GM18499 (cell line): ENCODE data around the gene GRB10.
A peak's percentile ranks its signal among the peaks of the same experiment; 100 is the strongest.
"Not testable (repeated sequence)": the region's sequence is repeated elsewhere in the genome, so short reads cannot be mapped to it uniquely, and the experiment has no call there.

ENCODE experiments used
- ATAC-seq: cut with Tn5 transposase; IDR thresholded peaks from one replicate; pipeline ENCODE4 v1.9.1; 2021; ENCODE audit warnings: moderate number of reproducible peaks; ENCODE audit not compliant: insufficient read depth, unreplicated experiment

The GRB10 gene

DNA sequence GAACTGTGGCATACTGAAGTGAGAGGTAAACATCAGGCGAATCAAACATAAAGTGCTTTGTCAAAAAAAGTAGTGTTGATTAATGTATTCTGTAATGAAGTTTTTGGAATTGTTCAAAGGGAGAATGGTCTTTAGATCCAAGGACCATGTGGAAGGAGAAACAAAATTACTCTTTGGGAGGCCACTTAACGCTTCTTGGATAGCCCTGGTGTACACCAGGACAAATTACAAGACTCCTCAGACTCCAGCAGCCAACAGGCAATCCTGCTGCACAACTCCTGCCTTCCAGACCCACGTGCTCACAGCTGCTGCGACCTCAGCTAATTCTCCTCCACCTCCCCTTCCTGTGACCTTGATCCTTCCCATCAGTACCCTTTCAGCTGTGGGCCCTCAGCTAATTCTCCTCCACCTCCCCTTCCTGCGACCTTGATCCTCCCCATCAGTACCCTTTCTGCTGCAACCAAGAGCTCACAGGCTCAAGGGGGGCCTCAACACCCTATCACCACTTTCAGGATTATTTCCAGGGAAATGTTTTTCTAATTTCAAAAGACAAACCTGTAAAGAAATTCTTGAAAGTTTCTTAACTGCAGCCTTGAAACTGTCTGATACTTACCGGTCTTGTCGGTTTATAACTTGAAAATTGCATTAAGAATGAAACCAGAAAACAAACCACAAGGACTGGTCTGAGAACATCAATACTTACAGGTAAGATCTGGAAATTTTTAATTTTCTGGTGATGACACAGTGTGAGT lies 187.8 kb downstream of the GRB10 start:
- peak; percentile 62 for ATAC-seq

DNA sequence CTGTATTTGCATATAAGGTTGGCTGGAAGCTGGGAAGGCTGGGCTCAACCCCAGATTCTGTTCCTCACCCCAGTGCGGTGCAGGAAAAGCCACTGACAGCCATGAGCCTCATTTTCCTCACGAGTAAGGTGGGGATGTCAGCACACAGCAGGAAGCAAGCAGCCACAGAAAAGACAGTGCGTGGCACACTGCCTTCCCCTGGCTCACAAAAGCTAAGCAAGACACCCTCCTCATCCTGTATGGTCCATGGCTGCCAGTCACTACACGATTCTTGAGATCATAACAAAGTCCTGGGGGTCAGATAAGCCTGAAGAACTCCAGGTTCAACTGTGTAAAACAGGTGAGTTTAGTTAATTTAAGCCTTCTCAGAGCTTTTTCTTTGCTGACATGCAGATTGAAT lies 188.6 kb downstream of the GRB10 start:
- no peak for ATAC-seq

DNA sequence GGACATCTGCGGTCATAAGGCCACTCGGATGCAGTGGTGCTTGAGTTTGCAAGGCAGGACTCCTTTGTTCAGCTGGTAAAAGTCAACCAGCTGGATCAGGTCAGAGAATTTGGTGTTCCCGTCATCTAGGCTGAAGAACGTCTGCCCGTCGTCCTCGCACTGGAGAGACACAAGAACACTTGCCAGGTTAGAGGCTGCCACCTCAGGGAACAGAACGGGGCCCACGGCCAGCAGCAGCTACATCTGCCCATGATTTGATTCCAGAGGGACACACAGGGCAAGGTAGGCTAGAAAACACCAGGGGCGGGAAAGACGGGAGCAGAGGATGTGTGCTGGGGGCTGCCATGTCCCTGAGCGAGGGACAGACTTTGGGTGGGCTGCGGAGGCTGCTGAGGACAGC lies 189.8 kb downstream of the GRB10 start:
- no peak for ATAC-seq

DNA sequence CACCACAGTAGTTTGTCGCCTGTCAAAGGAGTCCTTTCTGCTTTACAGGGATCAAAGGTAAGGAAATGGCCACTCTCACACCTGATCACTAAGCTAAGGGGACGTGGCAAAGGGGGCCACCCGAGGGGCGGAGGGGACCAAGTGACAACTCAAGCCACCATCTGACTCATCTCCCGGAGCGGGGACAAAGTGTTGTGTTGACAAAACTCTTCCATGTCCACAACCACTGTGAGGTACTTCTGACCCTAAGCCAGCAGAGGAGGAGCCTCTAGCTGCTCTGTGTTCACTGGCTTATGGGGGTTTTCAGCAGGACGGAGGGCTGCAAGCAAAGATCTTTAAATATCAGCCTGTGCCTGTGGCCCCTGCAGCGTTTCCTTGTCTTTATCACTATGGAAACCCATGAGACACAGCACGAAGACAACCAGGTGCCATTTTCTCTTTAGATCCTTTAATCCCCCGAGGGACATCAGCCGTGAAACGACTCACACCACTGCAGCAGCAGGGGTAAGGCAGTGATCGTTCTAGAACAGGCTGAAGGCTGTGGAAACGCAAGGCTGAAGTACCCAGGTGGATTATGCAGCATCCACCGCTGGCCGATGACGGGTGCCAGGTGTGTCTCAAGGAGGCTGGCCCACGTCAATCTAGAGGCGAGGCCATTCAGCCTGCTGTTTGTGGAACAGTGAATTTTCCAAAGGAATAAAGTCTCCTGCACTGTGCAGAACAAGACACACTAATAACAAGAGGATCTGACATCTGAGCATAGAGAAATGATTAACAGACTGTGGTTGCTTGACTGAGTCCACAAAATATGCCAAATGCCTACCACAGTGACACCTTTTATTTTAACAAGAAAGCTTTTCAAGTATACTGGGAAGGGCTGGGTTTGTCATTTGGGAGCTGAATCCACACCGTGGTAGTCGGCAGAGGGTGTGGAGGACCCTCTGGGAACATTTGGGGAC lies 190.9 kb downstream of the GRB10 start:
- no peak for ATAC-seq

DNA sequence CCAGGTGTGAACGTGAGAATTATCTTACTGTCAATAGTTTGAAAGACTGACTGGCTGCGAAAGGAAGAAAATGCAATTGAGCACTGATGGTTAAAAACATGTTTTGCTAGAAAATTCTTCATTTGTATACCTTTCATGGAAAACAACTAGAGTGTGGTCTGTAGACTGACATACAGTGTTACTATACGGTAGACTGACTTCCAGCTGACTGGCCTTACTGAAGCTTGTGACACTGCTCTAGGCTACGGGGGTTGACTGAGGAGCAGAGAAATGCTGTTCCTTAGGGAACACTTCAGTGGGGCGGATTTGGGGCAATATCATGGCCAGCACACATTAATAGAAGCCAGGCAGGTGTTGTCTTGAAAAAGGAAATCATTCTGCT lies 191.6 kb downstream of the GRB10 start:
- ATAC-seq, result no peak

DNA sequence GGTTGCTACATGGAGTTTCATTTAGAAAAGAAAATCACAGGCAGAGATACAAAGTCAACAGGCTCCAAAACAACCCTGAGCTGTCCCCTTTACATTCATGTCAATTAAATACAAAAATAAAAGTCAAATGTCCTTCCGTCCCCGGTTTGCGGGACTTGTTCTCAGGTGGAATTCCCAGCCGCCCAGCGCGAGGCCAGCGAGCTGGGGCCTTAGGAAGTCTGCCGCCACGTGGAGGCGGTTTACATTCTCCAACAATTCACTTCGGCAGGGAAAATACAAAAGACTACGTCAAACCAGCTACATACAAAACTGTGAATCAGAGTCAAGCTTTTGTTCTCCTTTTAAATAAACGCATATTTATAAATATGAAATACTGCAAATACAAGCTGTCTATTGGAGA lies 192.2 kb downstream of the GRB10 start:
- ATAC-seq, result no peak

DNA sequence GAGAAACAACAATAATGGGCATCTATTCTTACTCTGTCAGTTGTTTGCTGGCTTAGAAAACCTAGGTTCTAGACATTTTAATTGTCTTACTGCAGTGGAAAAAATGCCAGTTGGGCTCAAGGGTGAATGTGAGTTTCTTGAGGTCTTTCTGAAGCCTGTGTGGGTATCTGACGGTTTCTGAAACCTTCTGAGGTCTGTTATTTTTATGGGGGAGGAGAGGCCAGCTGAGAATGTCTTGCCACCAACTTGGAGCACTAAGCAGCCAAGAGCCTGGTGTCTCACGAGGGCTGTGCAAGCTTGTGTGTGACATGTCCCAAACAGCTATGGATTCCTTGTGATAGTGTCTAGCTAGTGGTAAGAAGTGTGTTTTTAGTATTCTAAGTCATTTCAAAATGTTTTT lies 193.3 kb downstream of the GRB10 start:
- ATAC-seq, result no peak

DNA sequence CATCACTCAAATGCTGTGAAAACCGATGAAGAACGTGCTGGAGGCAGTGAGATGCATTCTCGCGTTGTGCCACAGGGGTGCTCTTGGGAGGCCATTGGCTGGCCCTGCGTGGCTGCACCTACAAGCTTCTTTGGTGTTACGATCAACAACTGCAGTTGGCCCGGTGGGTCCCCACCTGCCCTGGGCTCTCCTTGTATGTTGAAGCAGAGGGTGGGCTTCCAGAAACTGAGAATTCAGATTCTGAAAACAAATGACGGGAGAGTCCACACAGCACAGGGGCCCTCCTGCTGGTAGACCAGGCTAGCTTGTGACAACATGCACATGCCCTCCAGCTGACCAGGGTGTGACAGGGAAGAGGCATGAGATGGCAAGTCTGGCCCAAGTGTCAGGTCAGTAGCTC lies 193.8 kb downstream of the GRB10 start:
- no peak for ATAC-seq

DNA sequence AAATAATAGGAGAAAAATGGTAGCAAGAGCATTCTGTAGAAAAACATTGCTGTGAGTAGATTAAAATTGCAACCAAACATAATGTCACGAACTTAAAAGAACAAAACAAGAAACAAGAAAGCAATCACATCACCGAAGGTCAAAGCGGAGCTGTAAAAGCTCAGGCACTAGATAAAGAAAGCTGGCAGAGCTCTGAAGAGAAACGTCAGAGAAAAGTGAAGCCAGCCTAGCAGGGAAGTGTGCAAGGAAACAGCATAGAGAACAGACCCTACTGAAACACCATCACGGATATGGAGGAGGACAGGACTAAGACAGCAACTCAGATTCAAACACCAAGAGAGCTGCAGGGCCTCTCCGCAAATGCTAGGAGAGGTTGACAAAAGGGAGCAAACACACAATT lies 195.0 kb downstream of the GRB10 start:
- ATAC-seq, result no peak

DNA sequence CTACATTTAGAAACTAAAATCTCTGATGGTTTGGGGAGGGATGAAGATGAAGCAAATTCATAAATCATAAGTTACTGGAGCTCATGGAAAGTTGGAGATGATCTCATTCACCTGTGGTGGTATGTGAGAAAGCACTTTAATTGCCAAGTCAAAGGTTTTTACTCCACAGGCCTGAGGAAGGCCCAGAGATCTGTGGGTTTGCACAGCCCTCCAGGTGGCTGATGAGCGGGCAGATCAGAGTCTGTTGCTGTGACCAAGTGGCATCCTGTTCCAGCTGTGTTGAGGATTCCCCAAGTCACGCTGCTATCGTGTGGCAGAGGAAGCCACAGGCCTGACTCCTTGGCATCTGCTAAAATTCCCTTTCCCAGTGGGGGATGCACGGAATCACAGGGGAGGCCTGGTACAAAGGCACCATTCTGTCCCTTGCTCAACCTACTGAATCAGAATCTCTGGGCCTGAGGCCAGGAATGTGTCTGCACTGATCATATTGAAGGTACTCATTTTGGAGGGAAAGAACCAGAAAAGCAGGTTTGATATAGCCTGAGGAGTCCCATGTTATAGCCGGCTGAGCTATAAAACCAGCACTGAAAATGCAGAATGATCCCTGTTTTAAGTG lies 197.8 kb downstream of the GRB10 start:
- no peak for ATAC-seq

DNA sequence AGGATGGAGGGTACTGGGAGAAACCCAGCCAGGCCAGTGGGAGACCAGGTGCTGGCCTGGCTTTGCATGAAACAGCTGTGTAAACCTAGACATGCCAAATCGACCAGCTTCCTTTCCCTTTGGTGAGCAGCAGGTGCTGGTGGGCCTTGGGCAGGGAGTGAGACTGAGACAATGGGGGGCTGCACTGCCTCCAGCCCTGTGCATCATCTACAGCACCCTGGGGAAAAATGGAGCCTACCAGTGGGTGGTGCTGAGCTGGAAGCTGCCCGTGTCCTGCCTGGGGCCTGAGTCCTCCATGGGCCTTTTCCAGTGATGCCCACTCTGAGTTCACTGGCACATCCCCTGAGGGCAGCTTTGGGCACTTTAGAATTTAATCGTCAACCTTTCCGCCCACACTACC lies 198.3 kb downstream of the GRB10 start:
- ATAC-seq, result no peak

DNA sequence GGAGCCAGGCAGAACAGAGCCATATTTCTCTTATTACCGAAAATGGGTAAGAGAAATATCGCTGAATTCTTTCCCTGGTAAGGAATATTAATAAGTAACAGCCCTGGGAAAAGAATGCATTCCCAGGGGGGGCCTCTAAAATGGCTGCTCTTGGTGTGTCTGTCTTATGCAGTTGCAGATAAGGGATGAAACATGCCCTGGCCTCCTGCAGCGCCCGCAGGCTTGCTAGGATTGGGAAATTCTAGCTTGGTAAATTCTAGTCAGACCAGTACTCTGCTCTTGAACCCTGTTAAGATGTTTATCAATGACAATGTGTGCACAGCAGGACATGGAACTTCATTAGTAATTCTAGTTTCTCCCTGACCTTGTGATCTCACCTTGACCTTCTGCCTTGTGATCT lies 199.4 kb downstream of the GRB10 start:
- not testable (repeated sequence) for ATAC-seq

DNA sequence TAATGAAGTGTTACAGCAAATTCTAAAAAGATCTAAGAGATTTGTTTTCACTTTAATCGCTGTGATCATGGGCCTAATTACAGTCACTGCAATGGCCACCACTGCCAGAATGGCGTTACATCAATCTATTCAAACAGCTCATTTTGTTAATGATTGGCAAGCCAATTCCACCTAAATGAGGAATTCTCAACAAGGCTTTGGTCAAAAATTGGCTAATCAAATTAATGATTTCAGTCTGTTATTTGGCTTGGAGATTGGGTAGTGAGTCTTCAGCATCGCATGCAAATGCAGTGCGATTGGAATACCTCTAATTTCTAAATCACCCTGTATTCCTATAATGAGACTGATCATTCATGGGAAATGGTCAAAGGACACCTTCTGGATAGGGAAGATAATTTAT lies 200.4 kb downstream of the GRB10 start:
- not testable (repeated sequence) for ATAC-seq

DNA sequence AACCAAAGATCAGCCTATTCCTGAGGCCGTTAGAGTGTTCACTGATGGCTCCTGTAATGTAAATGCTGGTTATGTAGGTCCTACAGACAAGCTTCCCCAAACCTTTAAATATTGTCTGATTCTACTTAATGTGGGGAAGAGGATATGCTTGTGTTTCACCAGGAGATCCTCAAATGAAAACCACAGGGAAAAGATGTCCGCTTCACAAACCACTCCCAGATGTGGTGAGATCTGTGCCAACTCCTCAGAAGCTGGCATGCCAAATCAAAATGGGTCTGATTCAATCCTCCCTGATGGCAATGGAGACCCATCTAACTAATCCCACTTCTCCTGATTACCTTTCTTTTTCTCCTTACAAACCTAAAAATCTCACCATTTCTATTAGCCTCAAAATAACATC lies 202.0 kb downstream of the GRB10 start:
- not testable (repeated sequence) for ATAC-seq

DNA sequence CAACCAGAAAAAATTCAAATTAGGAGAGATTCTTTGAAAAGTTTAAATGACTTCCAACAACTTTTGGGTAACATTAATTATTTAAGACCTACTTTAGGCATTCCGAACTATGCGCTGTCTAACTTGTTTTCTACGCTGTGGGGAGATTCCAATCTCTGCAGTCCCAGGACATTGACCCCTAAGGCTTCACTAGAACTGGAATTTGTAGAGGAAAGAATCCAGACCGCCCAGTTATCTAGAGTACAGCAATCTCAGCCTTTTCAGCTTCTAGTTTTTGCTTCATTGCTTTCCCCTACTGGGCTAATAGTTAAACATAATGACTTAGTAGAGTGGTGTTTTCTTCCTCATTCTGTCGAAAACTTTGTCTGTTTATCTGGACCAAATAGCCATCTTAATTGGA lies 202.6 kb downstream of the GRB10 start:
- ATAC-seq, result no peak

DNA sequence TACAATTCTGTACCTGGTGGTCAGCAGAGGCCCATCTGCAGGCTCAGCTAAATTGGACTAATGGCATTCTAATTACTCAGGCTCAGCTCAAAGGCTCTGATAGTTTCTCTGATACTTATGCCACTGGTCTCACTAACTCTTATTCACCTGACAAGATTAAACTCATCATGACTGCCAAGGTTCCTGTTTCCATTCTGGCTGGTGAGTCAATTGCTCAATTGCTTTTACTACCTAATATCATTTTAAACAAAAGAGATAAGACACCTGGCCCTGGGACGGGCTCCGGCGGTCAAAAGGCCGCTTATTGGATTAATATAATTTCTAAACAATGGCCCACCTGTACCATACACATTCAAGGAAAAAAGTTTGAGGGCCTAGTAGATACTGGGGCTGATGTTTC lies 204.6 kb downstream of the GRB10 start:
- not testable (repeated sequence) for ATAC-seq

DNA sequence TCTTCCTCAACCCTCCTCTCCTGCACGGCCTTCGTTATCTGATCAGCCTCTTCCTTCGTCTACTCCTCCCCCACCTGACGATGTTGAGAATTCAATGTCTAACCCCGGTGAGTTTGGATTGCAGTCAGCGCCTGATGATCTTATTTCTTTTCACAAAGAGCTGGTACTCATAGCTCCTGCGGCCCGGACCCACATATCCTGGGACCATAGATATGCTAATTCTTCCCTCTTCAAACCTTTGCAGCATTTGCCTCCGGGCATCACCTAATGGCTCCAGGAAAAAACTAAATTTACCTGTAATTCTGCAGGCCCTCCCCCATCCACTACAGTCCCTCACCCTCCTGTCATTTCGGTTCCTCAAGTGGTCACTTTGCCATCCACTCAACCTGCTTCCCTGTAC lies 205.1 kb downstream of the GRB10 start:
- ATAC-seq, result no peak

DNA sequence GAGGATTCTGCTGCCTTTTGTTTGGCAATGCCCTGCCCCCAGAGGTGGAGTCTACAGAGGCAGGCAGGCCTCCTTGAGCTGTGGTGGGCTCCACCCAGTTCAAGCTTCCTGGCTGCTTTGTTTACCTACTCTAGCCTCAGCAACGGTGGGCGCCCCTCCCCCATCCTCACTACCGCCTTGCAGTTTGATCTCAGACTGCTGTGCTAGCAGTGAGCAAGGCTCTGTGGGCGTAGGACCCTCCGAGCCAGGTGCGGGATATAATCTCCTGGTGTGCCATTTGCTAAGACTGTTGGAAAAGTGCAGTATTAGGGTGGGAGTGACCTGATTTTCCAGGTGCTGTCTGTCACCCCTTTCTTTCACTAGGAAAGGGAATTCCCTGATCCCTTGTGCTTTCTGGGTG lies 206.3 kb downstream of the GRB10 start:
- ATAC-seq, result not testable (repeated sequence)

DNA sequence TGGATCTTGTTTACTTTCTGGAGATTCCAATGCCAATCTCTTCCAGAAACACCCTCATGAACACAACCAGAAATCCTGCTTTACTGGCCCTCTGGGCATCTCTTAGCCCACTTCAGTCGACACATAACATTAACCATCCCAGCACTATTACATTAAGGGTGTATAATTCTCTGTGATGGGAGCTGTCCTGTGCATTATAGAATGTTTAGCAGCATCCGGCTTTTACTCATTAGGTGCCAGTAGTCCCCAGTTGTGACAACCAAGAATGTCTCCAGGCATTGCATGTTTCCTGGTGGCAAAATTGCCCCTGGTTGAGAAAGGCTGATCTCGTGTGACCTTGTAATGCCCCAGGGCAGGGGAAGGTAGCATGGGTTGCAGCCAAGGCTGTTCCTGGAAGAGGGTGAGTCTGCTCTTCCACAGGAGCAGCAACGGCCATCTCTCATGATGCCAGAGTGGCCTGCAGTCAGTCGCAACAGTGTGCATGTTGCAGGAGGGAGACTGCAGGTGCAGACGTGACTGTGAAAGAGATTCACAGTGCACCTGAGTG lies 214.9 kb downstream of the GRB10 start:
- no peak for ATAC-seq

DNA sequence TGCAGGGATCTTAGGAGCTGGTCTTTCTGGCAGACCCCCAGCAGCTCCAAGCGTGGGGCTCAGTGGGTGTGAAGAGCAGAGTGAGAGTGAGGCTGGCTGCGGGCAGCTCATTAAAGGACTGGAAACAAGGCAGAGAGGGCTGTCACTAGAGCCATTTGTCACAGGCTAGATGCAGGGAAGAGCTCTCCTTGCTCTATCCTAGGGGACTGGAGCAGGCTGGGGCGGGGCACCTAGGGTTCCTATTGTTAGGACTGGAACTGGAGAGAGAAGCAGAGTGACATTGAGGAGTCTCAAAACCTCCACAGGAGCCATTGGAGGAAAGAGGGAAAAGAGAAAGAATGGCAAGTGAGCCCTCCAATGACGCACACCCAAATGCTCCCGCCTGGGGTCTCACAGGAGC lies 216.7 kb downstream of the GRB10 start:
- no peak for ATAC-seq

DNA sequence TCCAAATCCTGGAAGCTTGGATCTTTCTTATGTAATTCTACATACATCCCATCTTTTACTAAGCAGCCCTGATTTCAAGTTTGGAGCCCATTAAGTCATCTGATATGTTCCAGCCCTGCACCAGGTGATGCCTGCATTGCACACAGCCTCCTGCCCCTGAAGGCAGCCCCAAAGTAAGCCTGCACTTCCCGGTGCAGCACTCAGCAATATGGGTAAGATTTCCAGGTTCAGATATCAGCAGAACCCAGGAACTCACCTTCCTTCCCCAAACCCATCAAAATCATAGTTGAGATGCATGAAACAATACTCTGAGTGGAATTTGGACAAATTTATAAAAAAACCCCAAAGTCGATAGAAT lies 217.2 kb downstream of the GRB10 start:
- no peak for ATAC-seq
